H1 (cell line): ENCODE data around the gene SMARCE1. TPM values are rescaled to one million over a fixed set of nuclear protein-coding genes. Genes with fewer than 3 reads are reported as not detected.

Experiments
- BCL11A ChIP-seq, 2 experiments: IDR thresholded peaks; one replicate each; pipeline ENCODE4 v1.6.1; 2011; ENCODE audit warnings: low read depth in 2 of 2, low read length in 2 of 2, mild to moderate bottlenecking in 2 of 2
- CREB1 ChIP-seq: IDR thresholded peaks from 2 replicates; pipeline ENCODE4 v1.6.1; 2012; ENCODE audit warnings: inconsistent platforms
- HDAC6 ChIP-seq: IDR thresholded peaks from one replicate; pipeline ENCODE4 v1.7.1; 2012; ENCODE audit warnings: low read depth, mild to moderate bottlenecking, inconsistent platforms, low read length, moderate library complexity
- KDM1A ChIP-seq: fragments of 200-600, 300-600 bp; sonication (generic); IDR thresholded peaks from 2 replicates; pipeline ENCODE4 v1.7.1; 2016; ENCODE audit warnings: mild to moderate bottlenecking, low read length, borderline replicate concordance
- MAFK ChIP-seq: IDR thresholded peaks from 2 replicates; pipeline ENCODE4 v1.6.1; 2012; ENCODE audit warnings: low read depth, mild to moderate bottlenecking, improper control_type of control experiment, low read length
- POLR2AphosphoS5 ChIP-seq: IDR thresholded peaks from 2 replicates; pipeline ENCODE4 v1.6.1; 2011; ENCODE audit warnings: low read depth, low read length
- RBBP5 ChIP-seq: IDR thresholded peaks from 2 replicates; pipeline ENCODE4 v1.7.1; 2012; ENCODE audit warnings: low read depth, mild to moderate bottlenecking, inconsistent platforms, low read length, moderate library complexity, borderline replicate concordance
- TAF1 ChIP-seq: IDR thresholded peaks from 2 replicates; pipeline ENCODE4 v1.6.1; 2011; ENCODE audit warnings: mild to moderate bottlenecking, low read depth, low read length
- polyA plus RNA-seq, 7 experiments: library from polyadenylated mRNA; depleted of rRNA in 3 of 7; stranded (reverse) in 5 of 7; unstranded in 2 of 7; fragments of >200 nt in 5 of 7; fragments of 200-250 nt in 2 of 7; gene quantifications; 1 replicate in 5 of 7; 2 replicates in 1 of 7; 4 replicates in 1 of 7; pipeline versions ENCODE4 v1.2.1 to v1.2.3, GENCODE V29; 2011 to 2013; ENCODE audit warnings: missing spikeins in 2 of 7, mixed read lengths in 2 of 7
- total RNA-seq: library from RNA; stranded (reverse); fragmentation: NEBNext Ultra II Directional; extraction: Animal tissue kit (Norgen Biotek cat#: 25700); gene quantifications from 2 replicates; pipeline ENCODE4 v1.2.1, GENCODE V29; 2021

SMARCE1 gene
- total and polyA plus RNA-seq, 2 of the 8 experiments (the other 6 are each of a cell fraction or from before 2014, with no cell fraction given) = 30.7 to 131 TPM

- TF ChIP-seq RBBP5 (no peak), BCL11A (IDR thresholded peaks at IDR 0.05; ENCODE audit: low read depth in 2 of 2, low read length in 2 of 2) (no peak), POLR2AphosphoS5 (no peak), MAFK (no peak), HDAC6 (no peak), KDM1A (no peak), TAF1 (no peak), CREB1 (no peak)
These were observed 17.8 kb downstream of the SMARCE1 start (continued) for GRCh38 chr17:40629842-40630241.
